HG03159 (cell line): ENCODE data around the gene MT1HL1.

ENCODE experiments used
- ATAC-seq: cut with Tn5 transposase; IDR thresholded peaks from one replicate; pipeline ENCODE4 v1.9.1; 2021; ENCODE audit warnings: mild to moderate bottlenecking, moderate library complexity; ENCODE audit not compliant: unreplicated experiment

The MT1HL1 gene

DNA sequence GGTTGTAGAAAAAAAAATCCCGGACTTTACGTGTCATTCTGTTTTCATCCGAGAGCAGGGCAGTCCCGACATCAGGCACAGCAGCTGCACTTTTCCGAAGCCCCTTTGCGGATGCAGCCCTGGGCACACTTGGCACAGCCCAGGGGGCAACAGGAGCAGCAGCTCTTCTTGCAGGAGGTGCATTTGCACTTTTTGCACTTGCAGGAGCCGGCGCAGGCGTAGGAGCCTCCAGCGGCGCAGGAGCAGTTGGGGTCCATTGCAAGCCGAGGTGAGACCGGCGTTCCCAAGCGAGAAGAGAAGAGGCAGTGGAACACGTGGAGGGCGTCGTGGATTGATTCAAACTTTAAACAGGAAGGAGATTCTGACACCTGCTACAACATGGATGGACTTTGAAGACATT is at the start of gene MT1HL1:
Gene MT1HL1 (minus strand): TSS at position 326 of the 400 bp plus-strand sequence. CDS start 69 bp downstream, at position 257.
- ATAC-seq, result no peak

DNA sequence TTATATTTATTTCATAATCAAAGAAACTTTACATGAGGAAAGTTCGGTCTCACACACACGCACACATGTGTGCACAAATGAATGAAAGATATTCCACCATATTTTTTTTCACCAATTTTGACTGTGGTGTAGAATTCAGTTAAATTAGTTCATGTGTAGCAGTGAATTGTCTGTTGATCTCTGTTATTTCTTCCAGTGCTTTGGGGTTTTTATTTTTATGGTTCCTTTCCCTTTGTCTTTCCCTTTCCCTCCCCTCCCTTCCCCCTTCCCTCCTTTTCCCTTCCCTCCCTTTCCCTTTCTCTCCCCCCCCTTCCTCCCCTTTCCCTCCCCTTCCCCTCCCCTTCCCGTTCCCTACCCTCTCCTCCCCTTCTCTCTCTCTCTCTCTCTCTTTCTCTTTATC is 46.7 kb upstream of the MT1HL1 start:
- no peak for ATAC-seq

DNA sequence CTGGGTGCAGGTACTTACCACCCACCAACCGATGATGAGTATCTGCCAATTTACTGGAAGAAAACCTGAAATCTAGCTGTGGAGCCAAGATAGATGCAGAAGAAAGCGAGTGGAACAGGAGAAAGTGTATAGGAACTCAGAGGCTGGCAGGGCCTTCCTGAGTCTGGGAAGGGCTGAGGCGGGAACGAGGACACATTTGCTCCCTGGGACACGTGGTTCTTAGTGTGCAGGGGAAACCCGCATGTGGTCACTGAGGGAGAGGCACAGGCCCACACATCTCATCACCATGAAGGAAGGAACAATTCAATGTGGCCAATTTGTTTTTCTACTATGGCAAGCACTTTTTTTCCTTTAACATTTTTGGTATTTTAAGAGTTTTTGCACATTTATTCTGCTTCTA is 45.9 kb upstream of the MT1HL1 start:
- ATAC-seq, result no peak

DNA sequence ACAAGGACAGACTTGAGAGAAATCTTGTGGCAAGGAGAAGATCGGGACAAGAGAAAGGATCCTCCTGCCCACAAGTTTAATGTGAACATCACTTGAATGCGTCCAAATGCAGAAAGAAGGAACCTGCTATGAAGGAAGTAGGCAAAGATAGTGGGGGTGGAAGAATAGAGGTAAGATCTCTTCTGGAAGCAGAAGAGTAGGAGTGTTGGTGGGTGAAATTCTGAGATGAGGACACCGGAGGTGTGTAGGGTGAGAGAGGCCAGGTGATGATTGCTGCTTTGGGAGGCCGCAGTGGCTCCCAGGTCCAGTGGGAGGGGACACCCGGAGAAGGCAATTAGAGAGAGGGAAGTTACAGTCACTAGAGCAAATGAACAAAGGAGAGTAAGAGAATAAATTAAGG is 44.6 kb upstream of the MT1HL1 start:
- no peak for ATAC-seq

DNA sequence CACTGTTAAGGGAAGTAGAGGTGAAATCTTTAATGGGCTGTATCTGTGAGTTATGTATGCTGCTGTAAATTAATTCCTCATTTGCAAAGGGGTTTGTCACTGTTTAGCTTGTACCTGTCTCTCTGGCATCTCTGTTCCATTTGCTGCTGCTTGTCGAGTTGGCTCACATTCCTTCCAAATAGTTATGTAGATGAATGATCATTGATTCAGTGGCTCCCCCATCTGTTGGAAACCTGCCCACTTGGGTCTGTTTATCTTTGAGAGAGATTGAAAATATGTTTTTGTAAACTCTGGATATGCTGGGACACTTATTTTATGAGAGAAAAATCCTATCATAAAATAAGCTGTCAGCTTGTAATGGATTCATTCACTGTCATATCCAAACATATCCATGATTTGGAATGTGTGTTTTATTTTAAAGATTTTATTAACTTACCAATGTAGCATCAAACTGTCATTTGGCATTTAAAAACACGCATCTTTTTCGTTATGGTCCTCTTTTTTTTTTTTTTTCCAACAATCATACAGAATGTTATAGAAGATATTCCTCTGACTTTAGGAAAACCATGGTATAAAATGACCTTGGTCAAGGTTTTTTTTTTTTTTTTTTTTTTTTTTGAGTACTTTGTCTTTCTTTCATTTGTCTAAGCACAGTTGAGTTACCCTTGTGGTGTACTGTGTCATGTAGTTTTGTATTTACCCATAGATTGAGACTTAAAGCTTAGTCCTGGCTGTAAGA is 41.2 kb upstream of the MT1HL1 start:
- ATAC-seq, result no peak

DNA sequence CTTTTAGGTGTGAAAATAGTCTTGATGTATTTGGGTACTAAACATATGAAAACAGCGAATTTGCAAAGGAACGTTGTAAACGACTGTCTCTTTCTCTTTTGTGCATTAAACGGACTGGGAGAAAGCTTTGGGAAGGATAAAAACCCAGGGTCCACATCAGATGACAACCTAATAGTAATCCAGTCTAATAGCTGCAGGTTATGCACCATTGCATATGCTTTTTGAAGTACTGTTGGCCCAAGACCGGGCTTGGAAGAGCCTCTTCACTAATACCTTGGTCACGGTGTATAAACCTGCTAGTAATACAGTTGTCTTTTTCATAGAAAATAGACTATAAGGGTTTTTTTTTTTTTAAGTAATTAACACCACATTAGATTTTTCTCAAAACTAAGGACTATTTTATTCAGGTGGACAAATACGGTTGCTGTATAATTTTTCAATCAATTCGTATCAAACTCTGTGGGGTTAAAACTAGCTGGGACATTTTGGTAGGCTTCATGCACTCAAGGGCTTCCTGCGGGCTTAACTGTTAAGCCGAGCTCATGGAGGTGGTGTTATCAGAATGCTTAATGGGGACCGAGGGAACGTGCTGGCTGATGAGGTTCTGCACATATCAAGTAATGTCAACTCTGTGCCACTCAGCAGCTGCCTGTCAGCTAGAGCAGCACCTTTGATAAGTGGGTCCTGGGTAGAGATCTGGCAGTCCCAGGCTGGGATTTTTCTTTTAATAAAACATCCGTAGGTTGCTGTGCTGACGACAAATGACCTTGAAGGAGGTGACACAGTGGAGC is 39.8 kb upstream of the MT1HL1 start:
- ATAC-seq, result no peak

DNA sequence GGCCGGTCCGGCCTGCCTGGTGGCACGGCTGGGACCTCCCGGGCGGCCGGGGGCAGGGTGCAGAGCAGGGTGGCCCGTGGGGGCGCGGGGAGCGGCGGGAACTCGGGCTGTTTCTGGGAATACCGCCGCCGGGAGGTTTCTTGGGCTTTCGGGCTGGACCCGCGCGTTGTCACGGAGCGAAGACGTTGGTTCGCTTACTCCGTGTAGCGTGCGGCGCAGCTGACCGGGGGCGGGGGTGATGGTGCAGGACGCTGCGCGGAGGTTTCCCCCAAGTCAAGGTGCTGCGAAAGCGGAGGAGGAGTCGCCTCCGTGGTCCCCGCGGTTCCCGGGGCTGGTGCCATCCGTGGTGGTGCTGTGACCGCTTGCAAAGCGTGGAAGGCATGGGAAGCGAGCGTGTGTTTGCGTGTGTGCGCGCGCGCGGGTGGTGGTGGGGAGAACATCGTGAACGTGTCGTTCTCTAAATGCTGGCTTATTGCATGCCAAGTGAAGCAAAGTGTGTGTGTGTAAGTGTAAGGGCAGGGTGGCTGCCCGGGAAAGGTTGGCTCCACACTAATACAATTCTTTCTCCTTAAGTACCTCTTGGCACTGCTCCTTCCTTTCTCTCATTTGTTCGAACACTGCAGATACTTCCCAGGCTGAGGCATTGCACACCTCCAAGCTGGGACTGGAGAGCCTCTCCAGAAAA is 38.8 kb upstream of the MT1HL1 start:
- ATAC-seq, result no peak

DNA sequence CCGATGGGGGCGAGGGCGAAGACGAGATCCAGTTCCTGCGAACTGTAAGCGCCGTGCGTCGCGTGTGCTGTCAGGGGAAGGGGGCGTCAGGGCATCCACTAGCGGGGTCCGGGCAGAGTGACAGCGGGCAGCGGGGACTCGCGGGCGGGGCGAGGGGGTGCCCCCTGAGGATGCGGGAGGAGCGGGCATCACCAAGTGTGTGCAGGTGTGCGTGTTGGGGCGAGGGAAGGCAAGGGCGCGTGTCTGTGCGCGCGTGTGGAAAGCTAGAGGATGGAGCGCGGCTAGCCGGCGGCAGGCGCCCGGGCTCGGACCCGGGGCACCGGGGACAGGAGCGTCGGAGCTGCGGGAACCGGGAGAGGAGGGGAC is 38.3 kb upstream of the MT1HL1 start:
- no peak for ATAC-seq

DNA sequence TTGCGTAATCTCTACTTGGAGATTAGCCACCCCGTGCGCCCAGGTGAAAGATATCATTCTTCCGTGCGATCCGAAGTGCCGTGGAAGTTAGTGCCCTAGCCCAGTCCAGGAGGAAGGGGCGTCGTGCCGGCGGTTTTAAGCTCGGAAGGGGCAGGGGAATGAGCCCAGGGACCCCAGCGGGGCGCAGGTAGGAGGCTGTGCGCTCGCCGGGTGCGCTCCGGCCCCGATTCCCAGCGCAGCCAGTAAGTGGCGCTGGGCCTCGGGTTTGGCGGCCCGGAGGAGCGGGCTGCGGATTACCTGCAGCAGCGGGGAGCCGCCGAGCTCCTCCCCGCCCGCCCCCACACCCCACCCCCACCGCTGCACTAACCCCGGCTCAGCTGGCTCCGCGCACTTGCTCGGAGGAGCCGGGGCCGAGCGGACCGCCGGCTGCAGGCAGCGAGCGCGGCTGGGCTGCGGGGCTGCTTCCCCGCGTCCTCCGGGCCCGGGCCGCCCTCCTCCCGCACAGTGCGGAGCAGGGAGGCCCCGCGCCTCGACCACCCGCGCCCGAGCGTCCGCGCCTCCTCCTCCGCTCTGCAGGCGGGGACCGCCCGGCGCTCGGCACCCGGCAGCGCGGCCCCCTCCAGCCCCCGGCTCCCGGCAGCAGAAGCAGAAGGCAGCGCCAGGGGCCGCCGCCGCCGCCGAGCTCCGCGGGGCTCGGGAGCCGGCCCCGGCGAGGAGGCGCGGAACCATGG is 37.7 kb upstream of the MT1HL1 start, which contains the start of gene RYR2:
Gene RYR2 (plus strand): TSS at position 390 of the 731 bp plus-strand sequence. CDS start 338 bp downstream, at position 728.
- ATAC-seq, result no peak

DNA sequence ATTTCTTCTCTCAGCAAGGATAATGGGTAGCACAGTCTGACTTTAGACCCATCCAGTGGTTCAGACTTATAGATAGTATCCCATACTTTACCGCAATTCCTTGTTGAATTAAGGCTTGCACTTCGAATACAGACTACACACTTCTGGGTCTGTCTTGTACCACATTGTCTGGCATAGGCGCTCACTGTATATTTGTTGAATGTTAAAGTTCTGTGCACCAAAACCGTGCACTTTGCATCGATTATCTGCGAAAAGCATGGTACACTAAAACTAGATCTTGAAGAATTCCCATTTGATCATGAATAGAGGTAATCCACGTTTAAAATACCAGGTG is 37.2 kb upstream of the MT1HL1 start:
- ATAC-seq, result no peak

DNA sequence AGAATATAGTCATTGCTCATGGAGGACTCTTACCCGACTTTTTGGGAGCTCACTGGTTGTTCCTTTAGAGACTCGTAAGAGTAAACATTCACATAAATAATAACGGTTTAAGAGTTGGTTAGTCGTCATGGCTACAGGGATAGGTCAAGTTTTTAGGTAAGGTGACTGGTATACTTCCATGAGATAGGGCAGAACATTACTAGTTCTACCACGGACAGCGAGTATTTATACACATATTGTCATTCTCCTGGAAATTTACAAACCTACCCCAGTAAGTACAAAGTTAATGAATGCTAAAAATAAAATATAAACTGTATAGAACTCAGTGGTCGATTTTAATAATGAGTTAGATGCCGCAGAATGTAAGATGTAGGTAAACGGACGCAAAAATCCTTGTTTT is 36.6 kb upstream of the MT1HL1 start:
- no peak for ATAC-seq

DNA sequence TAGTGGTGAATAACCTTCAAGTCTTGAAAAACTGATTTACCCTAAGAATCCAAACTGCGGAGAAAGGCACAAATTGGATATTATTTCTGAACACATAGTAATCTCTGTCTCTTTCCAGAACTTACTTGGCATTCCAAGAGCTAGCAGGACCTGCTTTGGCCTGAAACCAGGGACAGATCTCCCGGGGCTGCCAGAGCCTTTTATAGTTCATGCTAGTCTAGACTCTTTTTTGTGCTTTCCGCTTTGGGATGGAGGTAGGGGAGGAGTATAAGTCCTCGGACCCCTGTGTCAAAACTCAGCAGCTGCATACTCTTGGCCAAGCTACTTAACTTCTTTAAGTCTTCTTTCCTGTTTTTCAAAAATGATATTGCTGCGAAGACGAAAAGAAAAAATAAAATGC is 34.0 kb upstream of the MT1HL1 start:
- no peak for ATAC-seq

DNA sequence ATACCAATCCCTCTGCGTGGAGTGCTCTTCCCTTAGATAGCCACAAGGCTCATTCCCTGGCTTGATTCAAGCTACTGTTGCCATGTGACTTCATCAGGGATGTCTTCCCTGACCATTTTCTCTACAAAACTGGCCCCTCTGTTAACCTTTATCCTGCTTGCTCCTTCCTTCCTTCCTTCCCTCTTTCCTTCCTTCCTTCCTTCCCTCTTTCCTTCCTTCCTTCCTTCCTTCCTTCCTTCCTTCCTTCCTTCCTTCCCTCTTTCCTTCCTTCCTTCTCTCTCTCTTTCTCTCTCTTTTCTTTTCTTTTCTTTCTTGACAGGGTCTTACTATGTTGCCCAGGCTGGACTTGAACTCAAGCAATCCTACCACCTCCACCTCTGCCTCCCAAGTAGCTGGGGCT is 31.5 kb upstream of the MT1HL1 start:
- no peak for ATAC-seq

DNA sequence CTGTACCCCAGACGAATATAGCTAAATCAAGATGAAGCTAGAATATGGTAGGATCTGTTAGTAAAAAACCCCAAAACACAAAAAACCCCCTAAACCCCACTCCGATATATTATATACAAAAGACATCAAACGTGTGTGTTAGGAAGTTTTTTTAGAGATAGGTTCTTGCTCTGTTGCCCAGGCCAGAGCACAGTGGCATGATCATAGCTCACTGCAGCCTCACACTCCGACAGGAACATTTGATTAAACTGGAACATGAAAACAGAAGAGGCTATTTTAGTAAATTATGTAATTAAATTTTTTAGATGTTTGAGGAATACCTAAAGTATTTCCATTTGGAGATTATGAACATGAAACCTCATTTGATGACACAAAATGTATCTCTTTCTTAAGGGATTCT is 29.6 kb upstream of the MT1HL1 start:
- no peak for ATAC-seq

DNA sequence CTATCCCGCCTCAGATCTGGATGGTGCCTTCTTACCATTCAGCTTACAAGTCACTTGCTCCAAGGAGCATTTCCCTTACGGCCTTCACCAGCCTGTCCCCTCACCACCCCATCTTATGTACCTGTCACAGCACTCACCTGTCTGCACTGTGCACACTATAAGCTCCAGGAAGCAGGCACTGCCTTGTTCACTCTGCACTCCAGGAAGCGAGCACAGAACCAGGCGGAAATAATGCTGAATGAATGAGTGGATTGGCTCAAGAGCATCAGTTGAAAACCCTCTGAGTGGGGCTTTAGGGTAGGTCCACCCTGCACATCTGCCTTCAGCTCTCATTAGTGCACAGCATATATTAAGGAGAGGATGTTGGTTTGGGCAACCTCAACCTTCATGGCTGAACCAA is 28.8 kb upstream of the MT1HL1 start:
- ATAC-seq, result no peak

DNA sequence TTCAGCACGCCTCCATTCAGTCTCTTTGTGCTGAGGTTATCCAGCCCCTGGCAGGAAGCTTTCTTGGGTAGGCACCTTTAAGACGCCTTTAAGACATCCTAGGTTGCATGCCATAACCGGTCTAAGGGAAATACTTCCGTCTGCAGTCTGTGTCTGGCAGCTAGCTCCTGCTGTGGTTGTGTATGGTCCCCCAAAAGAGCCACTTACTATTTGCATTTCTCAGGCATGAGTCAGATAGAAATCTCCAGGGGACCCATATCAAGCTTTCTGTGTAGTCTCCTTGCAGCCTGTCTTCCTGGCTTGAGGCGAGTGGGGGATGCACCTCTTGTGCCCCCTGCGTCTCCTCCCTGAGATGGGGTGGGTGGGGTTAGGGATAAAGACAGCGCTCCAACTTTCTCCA is 27.8 kb upstream of the MT1HL1 start:
- peak; percentile 85 for ATAC-seq

DNA sequence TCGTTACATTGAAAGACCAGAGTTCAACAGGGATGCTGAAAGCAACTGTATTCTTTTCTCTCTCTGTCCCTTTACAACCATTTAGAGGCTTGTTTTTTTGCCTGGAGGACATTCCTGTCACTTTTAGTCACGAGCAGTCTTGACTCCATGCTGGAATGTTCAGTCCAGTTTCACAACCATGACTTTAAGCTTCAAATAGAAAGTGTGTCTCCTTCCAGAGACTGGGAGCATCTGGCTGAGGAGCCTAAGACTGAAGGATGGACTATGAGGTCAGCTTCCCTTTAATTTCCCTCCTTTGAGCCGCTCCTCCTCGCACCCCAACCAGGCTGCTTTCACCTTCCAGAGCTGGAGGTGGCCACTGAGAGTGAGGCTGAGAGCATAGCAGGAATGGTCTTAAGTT is 27.2 kb upstream of the MT1HL1 start:
- no peak for ATAC-seq

DNA sequence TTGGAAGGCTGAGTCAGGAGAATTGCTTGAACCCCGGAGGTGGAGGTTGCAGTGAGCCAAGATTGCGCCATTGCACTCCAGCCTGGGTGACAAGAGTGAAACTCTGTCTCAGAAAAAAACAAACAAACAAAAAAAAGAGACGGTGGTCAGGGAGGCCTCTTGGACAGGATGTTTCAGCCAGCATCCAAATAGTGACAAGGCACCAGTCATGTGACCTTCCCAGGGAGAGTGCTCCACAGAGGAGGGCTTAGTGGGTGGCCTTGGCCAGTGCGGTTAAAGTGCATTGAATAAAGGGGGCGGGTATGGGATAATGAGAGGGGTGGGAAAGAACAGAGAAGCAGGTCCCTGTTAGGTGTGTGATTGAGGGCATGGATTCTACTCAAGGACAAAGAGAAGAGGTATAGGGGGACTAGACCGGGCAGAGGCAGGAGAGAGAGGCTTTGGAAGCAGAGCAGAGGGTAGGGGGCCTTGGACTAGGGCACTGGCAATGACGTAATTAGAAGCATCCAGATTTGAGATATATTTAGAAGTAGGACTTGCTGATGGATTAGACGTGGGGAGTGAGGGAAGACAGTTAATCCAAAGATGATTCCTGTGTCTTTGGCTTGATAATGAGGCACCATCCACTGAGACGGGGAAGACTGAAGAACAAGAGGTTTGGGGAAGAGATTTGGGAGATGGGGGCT is 25.8 kb upstream of the MT1HL1 start:
- ATAC-seq, result no peak

DNA sequence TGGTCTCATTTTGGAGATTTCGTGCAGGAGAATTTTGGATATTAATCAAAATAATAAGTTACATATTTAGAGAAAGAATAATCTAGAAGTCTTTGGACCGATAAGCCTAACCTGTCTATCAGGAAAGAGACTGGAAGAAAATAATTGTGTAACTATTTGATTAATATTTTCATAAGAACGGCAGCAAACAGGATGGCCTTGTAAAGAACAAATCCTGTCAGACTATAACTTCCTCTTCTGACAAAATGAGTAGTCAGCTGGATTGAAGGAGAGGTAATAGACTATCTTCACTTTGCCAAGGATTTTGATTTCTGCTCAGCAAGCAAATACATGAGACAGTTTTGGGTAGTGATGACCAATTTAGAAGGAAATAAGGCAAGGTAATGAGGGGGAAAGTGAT is 25.0 kb upstream of the MT1HL1 start:
- no peak for ATAC-seq

DNA sequence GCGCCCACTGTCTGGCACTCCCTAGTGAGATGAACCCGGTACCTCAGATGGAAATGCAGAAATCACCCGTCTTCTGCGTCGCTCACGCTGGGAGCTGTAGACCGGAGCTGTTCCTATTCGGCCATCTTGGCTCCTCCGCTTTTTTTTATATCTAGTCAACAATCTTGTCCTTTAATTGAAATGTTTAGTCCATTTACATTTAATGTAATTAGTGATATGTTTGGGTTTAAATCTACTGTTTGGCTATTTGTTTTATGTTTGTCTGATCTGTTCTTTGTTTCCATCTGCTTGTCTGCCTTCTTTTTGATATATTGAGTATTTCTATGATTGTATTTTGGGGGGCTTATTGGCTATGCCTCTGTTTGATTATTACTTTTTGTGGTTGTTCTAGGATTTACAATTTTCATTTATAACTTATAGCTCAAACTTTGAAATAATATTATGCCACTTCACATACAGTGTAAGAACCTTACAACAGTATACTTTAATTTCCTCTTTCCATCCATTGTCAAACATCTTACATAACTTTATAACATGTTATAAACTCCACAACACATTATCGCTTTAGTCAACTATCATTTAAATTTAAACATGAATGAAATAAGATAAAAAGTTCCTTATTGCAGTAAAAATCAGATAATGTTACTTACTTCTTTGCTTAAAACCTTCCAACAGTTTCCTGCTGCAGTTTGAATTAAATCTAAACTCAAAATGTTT is 21.3 kb upstream of the MT1HL1 start:
- ATAC-seq, result no peak
